T-helper 22 cell (primary cell): ENCODE data around the gene CYP2R1.

ENCODE experiments used
- DNase-seq: peaks from one replicate; pipeline ENCODE4 v3.0.0-alpha.2; 2020; ENCODE audit warnings: low read depth

CYP2R1 gene, protein sequence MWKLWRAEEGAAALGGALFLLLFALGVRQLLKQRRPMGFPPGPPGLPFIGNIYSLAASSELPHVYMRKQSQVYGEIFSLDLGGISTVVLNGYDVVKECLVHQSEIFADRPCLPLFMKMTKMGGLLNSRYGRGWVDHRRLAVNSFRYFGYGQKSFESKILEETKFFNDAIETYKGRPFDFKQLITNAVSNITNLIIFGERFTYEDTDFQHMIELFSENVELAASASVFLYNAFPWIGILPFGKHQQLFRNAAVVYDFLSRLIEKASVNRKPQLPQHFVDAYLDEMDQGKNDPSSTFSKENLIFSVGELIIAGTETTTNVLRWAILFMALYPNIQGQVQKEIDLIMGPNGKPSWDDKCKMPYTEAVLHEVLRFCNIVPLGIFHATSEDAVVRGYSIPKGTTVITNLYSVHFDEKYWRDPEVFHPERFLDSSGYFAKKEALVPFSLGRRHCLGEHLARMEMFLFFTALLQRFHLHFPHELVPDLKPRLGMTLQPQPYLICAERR

DNA sequence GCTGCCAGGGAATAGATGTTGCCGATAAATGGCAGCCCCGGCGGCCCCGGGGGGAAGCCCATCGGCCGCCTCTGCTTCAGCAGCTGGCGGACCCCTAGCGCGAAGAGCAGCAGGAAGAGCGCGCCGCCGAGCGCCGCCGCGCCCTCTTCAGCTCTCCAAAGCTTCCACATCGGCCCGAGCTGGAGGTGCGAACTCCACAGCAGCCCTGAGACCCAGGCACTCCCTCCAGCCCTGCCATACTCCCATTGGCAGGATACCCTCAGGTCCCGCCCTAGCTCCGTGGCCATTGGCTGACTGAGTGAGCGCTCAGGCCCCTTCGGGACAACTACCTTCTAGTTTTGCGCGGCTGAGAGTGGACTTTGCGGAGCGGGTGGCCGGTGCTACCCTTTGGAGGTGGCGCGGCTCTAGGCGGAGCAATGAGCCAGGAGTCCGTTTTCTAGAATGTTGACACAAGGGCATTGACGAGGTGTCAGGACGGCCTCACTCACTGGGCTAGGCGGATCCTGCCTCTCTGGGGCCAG is at the start of gene CYP2R1:
Gene CYP2R1, minus strand, starts transcription at position 196 of the 521 bp plus-strand sequence. Its CDS starts 26 bp downstream, at position 170.
- DNase-seq, result peak; percentile 82

DNA sequence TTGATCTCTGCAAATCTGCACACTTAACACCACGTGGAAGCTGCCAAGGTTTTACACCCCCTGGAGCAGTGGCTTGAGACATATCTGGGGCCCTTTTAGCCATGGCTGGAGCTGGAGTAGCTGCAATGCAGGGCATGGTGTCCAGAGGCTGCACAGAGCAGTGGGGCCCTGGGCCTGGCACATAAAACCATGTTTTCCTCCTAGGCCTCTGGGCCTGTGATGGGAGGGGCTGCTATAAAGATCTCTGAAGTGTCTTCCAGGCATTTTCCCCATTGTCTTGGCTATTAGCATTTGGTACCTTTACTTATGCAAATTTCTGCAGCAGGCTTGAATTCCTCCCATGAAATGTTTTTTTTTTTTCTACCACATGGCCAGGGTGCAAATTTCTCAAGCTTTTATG is 46.9 kb upstream of the CYP2R1 start:
- DNase-seq, result no peak

- no peak for DNase-seq
These were observed 42.8 kb upstream of the CYP2R1 start for GRCh38 chr11:14934641-14935351.

DNA sequence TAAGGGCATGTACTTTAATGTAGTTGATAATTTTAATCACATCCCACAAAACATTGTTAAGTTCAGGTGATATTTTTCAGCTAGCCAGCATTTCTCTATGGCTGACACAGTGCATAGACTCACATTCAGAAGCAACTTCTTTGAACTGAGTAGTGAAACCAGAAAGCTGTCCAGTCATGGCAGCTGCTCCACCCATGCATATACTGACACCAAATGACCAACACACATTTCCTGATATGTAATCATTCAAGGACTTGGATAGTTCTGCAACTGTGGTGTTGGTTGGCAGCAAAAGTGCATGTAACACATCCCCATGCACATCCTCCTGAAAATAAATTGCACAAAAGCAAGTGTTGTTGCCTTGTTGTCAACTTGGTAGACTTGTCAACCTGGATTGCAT is 40.4 kb upstream of the CYP2R1 start:
- DNase-seq, result no peak

GRCh38 chr11:14930369-14930768 is 38.3 kb upstream of the CYP2R1 start:
- DNase-seq, result no peak

GRCh38 chr11:14927146-14927545 is 35.1 kb upstream of the CYP2R1 start:
- no peak for DNase-seq

DNA sequence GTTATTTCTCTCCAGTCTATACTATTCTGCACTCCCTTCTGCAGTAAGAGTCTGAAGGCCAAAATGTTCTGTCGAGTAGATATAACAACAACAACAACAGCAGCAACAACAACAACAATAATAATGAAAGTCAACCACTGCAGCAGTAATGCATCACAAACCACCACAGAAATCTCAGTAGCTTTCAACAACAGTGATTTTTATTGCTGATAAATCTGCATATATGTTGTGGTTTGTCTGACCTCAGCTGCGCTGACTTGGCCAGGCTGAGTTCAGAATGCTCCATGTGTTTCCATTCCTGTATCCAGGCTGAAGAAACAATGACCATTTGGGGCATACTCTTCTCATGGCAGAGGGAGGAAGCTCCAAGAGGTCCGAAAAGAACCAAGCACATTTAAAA is 32.3 kb upstream of the CYP2R1 start:
- no peak for DNase-seq

DNA sequence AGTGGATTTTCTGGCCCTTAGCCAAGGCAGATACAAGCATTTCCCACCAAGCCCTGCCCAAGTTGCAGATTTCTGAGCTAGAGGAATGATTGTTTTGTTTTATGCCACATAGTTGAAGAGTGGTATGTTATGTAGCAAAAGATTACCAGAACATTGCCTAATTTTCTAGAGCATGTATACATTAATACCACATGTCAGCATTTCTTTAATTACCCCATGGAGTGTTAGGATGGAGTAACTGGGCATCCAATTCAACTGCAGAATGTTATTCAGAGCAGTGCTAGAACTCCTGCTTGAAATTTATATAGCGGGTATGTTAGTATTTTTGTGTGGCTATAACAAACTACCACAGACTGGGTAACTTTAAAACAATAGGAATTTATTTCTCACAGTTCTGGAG is 24.4 kb upstream of the CYP2R1 start:
- DNase-seq, result no peak

- no peak for DNase-seq
These were observed 22.5 kb upstream of the CYP2R1 start for GRCh38 chr11:14914536-14914935.

DNA sequence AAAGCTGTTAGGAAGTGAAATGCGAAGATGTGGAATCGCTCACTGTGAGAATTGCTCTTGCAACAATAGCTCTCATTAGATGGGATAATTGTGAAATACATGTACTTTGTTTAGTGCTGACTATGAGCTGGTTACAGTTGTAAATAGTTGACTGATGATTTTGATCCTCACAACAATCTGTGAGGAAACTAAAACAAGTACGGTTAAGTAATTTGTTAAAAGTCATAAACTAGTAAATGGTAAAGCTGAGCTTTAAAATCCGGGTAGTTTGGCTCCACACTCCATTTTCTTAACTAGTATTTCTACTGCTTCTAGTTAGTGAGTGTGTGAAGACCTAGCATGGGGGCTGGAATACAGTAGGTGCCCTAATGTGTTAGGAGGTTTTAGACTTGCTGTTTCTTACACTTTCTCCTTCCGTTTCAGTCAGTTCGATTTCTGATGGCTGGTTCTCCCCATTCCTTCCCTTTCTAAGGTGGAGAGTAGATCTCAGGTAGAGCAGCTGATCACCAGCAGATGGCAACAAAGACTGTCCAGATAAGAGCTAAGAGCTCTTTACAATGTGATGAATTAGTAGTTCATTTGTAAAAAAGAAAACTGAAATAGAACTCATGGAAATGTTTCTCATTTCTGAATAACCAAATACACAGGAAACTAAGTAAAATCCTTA is 16.3 kb upstream of the CYP2R1 start:
- no peak for DNase-seq

GRCh38 chr11:14907411-14908213 is 15.6 kb upstream of the CYP2R1 start:
- peak; percentile 56 for DNase-seq

GRCh38 chr11:14906993-14907392 is 15.0 kb upstream of the CYP2R1 start:
- no peak for DNase-seq

- DNase-seq, result no peak
These were observed 14.5 kb upstream of the CYP2R1 start for GRCh38 chr11:14906578-14906977.

DNA sequence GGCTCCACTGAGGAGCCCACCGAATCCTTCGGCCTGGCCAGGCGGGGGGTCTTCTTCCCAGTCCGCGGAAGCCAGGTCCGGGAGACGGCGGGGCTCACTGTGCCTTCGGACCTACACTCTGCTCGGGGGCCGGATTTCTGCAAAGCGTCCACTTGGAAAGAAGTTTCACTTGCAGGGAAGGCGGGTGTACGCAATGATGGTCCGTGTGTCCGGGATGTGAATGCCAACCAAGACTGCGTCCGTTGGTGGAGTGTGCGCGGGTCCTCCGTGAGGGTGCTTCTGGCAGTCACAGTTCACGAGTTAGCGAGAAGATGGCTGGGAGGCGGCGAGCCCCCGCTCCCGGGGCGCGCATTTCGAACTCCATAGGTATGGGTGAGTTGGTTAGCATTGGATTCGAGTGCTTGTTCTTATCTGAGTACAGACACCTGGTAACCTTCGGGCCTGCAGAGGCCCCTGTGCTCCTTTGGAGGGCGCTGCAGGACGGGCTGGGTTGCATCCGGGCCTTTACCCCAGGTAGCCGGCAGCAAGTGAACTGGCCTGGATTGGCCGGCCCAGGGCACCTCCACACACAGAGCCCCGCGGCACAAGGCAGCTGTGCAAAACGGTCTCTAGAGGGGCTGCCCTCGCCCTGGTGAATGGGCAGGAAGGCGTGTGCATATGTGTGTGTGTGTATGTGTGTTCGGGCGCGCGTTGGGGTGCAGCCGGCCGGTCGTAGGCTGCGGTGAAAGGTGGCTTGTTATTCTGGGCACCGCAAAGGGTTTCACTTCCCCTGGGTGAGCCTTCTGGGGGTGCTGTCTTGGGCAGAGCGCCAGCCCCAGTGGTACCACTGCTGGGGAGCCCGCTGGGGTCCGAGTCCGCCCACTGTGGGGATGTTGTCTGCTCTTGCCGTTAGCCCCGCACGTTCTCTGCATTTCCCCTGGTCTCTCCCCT is 13.3 kb upstream of the CYP2R1 start:
- peak; percentile 49 for DNase-seq

- DNase-seq, result peak; percentile 51
These were observed 12.7 kb upstream of the CYP2R1 start for GRCh38 chr11:14904745-14905103.

DNA sequence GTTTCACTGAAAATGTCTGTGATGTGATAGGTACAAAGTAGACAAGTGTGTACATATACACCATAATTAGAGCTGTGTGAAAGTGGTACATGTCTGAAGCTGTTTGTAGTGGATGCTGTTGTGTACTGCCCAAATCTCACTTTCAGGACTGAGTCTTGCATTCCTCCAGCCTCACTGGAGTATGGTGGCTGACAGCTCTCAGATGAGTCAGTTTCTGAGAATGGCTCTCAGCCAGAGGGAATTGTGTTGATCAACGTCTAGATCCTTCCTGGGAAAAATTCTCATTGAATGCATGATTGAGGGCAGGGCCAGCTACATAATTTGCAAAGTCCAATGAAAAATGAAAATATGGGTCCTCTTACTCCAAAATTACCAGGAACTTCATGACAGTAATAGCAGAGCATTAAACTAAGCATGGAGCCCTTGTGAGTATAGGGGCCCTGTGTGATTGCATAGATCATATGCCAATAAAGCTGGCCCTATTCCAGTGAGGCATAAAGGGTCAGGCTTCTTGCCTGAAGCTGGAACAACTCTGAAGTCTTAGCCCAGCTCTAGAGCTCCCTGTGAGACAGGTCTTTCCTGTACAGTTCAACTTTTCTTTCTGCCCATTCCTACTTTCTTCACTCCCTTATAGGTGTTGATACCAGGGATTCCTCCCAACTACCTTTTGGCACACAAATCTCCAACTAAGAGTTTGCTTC is 10.8 kb upstream of the CYP2R1 start:
- no peak for DNase-seq

DNA sequence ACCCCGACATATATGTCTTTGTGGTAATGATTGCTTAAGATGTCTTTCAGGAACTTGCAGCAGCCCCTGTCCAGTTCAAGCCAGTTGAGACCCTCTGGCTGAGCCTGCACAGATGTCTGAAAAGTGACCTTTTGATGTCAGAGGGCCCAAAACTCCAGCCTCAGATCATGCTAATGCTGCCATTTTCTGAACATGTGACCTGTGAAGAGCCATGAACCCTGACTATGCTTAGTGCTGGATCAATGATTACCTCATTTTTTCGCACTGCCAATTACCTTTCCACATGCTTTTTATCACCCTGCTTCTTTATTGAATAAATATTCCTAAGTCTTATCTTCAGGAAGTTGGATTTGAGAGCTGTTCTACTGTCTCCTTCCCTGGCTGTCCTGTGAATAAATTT is 6.9 kb upstream of the CYP2R1 start:
- DNase-seq, result no peak

DNA sequence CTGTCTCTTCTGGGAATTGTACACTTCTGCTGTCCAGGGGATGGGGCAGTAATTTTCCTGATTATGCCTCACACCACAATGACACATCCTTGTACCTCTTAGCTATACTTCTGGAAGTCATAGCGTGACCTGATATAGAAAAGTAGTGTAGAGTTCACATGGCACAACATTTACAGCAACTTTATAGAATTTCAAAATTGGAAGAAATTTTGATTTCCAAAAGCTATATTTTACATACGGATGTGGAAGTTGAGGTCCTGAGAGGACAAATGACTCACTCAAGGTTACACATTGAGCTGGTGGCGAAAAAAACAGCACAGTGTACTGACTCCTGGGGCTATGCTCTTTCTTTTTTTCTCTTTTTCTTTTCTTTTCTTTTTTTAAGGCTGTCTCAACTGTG is 6.3 kb upstream of the CYP2R1 start:
- no peak for DNase-seq

GRCh38 chr11:14894657-14895598 is 2.9 kb upstream of the CYP2R1 start:
- no peak for DNase-seq
